C4-2B (cell line): ENCODE data around the gene SPDYE4.

ENCODE experiments used
- ZFX ChIP-seq: fragments of 450-650 bp; IDR thresholded peaks from 2 replicates; pipeline ENCODE4 v1.6.1; 2017
- TF ChIP-seq, protein P1 (sequence below): fragments of 450-650 bp; conservative IDR thresholded peaks from 2 replicates; pipeline ENCODE4 v1.5.1; 2017; ENCODE audit warnings: mild to moderate bottlenecking

DNA sequence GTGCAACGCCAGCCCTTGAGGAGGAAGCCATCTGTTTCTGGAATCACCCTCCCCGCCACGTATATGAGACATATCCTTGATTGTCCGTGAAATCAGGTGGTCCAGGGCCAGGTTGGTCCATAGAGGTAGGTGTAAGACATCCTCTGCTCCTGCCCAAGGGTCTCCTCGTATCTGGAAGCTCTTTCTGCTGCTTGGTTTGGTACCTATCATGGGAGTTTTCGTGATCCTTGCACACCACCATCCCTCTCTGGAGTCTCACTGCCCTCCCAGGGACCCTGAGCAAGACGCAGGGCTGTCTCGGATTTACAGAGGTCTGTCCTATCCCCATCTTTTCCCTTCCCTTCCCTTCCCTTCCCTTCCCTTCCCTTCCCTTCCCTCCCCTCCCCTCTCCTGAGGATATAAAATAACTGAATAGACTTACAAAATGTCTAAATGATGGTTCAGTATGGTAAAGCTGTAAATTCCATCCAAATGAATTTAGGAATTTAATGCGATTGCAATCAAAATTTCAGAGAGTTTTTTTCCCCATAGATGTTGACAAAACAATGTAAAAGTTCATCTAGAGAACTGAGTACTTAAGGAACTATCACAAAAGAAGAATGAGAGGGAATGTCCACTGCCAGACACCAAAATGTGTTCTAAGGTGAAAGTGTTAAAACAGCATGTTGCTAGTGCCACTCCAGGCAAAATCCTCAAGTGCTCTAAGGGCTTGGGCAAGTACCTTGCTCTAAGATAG, 11.7 kb downstream of the SPDYE4 start:
- TF ChIP-seq, protein P1, sequence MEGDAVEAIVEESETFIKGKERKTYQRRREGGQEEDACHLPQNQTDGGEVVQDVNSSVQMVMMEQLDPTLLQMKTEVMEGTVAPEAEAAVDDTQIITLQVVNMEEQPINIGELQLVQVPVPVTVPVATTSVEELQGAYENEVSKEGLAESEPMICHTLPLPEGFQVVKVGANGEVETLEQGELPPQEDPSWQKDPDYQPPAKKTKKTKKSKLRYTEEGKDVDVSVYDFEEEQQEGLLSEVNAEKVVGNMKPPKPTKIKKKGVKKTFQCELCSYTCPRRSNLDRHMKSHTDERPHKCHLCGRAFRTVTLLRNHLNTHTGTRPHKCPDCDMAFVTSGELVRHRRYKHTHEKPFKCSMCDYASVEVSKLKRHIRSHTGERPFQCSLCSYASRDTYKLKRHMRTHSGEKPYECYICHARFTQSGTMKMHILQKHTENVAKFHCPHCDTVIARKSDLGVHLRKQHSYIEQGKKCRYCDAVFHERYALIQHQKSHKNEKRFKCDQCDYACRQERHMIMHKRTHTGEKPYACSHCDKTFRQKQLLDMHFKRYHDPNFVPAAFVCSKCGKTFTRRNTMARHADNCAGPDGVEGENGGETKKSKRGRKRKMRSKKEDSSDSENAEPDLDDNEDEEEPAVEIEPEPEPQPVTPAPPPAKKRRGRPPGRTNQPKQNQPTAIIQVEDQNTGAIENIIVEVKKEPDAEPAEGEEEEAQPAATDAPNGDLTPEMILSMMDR, result no peak
- no peak for TF ChIP-seq ZFX
